H4 (cell line): Measurements from ENCODE around the gene PTRH2. TPM values are rescaled to one million over a fixed set of nuclear protein-coding genes. Genes with fewer than 3 reads are reported as not detected.
A peak's percentile ranks its signal among the peaks of the same experiment; 100 is the strongest.

Experiments
- DNase-seq: peaks from one replicate; pipeline ENCODE4 v3.0.0-alpha.2; 2015; ENCODE audit warnings: low spot score
- total RNA-seq: library from RNA; depleted of rRNA; stranded (reverse); fragments of >200 nt; shearing (Covaris generic); gene quantifications from 2 replicates; pipeline ENCODE4 v1.2.3, GENCODE V29; 2014

Gene PTRH2
- total RNA-seq, 1 experiment from 2014 or later, result 52.3 TPM

DNA sequence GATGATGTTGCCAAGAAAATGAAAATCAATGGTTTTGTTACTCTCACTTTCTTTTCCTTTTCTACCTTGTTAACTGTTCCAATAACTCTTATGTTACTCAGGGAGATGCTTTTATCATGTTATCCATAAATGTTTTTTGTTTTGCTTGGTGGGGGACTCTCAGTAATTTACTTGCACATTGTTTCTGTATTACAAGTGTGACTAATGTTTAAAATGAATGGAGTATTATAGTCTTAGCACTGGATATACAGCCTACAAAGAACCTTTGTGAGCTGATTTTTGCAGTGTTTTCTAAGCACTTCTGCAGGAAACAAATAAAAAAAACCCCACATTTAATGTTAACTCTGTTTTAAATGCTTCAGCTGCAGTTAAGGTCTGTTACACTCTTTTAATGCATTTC lies 12.3 kb upstream of the PTRH2 start:
- no peak for DNase-seq

DNA sequence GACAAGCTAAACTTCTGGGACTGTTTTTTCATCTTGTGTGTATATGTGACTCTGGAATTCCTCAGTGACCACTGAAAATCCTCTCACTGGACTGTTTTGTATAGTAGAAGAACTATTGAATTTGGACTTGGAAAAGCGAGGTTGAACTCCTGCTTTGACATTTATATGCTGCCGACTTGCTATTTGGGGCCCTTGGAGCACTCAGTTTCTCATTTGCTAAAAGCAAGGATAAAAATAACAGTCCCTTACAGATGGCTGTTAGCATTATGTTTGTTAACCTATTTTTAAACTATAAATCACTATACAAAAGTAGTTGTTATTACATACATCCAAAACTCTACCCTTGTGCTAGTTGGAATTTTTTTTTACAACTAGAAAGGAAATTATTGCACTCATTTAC lies 9.2 kb upstream of the PTRH2 start:
- no peak for DNase-seq

DNA sequence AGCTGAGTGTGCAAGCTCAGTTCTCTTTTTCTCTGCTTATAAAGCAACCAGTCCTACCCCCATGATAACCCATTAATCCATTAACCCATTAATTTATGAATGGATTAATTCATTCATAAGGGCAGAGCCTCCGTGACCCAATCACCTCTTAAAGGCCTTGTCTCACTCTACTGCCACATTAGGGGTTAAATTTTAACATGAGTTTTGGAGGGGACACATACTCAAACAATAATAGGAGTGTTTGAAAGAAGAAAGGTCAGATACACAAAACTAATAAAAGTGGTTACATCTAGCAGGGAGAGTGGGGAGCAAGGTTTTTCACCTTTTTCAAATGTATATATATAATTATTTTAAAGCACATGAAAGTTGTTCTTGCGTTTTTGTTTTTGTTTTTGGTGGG lies 7.0 kb upstream of the PTRH2 start:
- no peak for DNase-seq

DNA sequence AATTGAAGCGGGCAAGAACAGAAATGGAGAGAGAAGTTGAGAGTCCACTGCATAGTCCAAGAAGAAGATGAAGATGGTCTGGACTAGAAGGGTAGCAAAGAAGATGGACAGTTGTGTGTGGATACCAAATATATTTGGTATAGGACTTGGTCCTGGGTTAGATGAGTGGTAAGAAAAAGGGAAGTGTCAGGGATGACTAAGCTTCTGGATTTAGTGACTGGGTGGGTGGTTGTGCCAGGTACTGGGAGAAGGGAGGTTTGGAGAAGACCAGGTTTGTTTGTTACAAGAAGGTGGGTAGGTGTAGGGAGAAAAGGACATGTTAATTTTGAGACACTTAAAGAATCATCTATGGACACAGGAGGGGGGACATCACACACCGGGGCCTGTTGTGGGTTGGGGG lies 5.6 kb upstream of the PTRH2 start:
- DNase-seq, result no peak

DNA sequence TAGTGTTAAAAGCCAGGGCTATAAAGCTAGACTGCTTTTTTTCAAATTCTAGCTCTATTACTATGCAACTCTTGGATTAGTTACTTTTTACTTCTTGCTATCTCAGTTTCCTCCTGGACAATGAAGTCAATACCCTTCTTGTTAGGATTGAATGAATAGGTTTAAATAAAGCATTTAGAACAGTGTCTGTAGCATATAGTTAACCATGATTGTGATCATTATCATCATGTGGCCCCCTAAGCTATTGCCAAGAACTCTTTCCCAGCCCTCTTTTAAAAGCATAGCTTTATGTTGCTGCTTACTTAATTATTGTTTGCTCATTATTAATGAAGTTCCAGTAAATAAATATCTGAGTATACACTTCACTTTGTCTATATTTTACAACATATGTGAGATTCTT lies 4.7 kb upstream of the PTRH2 start:
- no peak for DNase-seq

DNA sequence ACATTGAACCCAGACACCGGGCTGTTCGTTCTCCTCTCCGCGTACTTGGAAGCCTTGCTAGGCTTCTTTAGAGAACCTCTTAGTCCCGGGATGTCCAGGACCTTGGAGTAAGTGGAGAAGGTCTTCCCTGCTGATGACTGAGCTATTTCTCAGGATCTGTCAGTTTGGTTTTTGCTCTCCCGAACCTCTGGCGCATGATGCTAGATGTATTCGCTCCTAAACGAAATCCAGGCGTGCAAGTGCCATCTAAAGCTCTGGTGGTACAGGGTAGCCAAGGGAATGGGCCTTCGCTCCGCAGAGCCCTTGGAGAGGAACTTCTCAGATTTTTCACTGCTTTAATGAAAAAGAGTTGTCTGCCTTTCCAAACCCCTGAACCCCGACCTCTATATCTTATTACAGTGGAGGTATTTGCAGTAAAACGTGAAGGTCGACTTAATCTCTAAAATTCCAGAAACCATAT lies 771 bp upstream of the PTRH2 start:
- no peak for DNase-seq

DNA sequence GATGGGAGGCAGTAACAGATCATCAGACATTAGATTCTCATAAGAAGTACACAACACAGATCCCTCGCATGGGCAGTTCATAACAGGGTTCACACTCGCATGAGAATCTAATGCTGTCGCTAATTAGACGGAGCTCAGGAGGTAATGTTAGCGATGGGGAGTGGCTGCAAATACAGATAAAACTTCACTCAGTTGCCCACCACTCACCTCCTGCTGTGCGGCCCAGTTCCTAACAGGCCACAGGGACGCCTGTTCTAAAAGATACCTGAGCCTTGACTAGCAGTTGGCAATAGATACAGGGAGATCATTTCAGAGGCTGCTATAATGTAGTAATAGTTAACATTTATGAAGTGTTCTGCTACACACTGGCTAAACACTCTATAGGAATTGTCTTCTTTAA lies 4.9 kb downstream of the PTRH2 start:
- no peak for DNase-seq

DNA sequence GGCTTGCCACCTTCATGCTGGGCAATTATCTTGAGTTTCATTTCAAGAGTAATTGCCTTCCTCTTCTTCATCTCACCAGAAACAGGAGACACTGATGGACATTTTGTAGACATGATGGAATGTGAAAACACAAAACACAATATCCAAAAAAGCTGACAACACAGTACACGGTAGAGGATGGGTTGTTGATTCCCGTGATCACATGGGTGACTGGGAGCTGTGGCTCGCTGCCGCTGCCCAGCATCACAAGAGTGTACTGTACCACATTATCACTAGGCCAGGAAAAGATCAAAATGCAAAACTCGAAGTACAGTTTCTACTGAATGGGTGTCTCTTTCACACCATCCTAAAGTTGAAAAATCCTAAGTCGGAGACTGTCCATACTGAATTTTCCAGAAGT lies 7.4 kb downstream of the PTRH2 start:
- DNase-seq, result no peak

DNA sequence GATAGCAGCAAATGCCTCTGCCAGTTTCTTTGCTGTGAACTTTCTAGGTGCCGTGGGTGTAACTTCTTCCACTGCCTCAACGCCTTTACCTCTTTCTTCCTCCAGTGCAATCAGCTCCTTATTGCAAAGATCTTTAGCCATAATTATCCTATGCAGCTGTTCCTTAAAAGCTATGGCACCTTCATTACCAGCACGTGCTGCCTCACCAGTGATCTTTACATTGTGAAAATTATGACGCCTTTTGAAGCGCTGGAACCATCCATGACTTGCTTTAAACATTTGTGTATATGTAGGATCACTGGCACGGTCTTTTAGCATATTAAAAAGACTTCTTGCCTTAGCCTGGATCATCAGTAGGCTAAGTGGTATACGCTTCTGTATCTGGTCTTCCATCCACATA lies 8.0 kb downstream of the PTRH2 start:
- DNase-seq, result no peak

DNA sequence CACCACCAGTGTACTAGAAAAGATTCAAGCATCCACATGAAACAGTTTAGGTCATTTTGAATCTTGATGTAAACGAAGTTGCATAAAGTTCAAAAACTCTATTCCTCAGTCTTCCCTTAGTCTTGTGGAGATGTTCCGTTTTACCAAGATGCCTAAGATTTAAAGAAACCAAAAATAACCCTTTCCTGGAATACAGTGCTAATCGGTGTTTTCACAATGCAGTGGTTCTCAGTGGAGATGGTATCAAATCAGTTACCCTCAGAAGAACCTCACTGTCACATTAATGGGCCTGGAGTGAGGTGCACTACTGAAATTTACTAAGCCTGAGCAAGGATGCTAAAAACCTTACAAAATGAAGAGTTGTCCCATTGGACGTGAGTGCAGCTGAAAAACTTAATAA lies 9.1 kb downstream of the PTRH2 start:
- no peak for DNase-seq

DNA sequence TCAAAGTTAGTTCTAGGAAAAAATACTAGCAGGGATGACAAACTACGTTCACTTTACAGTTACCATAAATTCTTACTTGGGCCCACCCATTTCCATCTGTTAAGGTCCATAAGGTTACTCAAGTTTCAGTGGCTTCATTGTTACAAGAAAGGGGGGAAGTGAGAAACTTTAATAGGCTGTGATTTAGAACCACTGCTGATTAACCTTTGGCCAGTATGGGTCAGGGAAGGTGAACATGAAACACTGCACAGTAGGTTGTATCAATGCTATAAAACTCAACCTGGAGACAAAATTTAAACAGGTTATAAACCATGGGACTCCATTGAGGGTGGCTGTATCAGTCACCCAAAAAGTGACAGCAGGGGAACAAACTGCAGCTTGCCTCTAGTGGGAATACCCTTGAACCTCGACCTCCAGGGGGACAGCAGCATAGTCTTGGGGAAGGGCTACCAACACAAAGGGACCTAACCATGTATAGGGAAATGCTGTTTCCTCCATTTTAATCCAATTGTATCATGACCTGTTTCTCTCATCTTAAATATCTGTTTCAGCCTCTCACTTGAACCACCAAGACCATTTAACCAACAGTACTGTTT lies 10.4 kb downstream of the PTRH2 start:
- no peak for DNase-seq

DNA sequence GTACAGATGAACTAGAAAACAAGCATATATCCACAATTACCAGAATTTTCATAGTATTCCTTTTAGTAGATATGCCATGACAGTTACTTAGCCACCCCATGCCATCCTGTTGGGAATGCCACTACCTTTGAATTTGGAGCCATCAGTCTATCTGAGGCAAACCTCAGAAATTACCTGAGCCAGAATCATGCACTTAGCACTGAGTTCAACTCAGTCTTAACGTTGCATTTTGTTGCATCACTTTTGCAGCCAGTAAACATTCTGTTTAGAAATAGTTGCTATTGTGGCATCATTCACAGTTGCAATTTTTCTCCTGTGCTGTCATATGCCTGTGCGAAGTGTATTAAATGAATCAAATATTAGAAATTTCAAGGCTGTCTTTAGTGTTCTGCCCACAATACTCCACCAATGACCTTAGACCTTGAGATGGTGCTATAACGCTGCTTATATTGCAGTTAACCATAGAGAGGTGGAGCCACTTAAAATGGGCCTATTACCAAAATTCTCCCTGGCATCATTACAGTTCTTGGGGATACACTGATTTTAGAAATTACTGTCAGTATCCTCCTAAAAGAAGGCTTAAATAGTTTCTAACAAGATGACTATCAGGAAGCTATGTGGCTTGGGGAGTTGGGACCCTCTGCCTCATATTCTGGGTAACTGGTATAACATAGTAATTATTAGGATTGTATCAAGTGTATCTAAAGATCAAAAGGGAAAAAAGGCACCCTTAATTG lies 11.1 kb downstream of the PTRH2 start:
- peak; percentile 16 for DNase-seq

DNA sequence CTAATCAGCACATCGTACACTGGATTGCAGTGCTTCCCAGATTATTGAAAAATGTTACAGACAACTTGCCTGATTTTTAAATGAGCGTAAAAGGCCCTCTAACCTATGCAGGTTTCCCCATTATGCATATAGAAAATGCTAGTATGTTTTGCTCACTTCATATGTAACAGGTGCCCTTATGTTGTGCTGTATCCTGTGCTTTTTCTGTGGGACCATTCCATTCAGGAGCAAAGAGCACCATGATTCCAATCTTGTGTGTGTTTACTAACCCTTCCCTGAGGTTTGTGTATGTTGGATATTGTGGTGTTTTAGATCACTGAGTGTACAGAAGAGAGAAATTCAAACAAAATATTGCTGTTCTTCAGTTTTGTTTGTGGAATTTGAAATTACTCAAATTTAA lies 12.9 kb downstream of the PTRH2 start:
- no peak for DNase-seq

DNA sequence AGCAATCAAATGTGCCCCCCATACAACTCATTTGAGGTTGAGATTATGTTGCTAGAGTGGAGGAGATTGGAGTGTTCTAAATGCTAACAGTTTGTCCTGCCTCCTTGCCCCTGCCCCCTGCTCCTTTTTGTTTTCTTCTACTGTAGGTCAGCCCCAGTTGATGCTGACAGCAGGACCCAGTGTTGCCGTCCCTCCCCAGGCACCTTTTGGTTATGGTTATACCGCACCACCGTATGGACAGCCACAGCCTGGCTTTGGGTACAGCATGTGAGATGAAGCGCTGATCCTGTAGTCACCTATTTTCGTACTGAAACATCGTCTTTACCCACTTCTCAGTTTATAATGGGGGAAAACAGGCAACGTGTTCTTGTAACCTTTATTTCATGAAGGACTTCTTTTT lies 13.6 kb downstream of the PTRH2 start:
- no peak for DNase-seq

DNA sequence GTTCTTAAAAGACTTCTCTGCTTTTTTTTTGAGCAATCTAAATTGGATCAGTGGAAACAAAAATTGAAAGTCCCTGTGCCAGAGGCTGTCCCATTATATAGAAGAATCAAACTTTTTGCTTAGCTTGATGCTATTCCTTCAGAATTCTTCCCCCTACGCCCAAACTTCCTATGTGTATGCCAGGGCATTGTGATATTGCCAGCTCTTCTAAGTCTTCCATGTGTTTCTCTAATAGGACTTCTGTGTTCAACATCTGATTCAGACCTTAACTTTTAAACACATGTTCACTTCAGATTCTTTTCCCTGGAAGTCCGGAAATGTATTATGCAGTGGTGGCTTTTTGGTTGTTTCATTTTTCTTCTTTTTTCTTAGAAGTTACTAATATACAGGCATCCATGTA lies 18.7 kb downstream of the PTRH2 start:
- DNase-seq, result no peak

DNA sequence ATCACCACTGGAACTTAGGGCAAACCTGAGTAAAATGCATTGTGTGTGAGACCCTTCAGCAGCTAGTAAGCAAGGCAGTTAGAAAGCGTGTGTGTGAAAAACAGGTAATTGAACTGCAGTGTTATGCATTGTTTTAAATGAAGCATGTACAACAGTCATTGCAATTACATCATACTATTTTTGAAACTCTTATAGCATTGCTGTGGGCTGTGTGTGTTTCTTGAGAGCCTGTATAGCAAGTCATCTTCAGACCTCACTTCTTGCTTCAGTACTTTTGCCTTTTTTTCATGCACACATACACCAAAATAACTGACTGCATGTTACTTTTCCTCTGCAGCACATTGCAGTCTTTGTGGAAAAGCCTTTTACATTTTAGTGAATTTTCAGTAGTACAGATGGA lies 19.2 kb downstream of the PTRH2 start:
- no peak for DNase-seq

DNA sequence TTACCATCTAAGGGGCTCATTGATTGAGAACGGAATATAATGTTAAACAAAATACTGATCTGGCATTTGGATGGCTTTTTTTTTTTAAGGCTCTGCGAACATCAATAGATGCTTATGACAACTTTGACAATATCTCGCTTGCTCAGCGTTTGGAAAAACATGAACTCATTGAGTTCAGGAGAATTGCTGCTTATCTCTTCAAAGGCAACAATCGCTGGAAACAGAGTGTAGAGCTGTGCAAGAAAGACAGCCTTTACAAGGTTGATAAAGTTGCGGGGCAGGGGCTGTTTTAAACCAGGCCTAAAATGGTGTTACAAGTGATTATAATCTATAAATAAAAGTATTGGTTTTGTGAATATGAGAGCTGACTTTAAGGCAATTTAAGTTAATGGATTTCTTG lies 22.3 kb downstream of the PTRH2 start:
- no peak for DNase-seq

DNA sequence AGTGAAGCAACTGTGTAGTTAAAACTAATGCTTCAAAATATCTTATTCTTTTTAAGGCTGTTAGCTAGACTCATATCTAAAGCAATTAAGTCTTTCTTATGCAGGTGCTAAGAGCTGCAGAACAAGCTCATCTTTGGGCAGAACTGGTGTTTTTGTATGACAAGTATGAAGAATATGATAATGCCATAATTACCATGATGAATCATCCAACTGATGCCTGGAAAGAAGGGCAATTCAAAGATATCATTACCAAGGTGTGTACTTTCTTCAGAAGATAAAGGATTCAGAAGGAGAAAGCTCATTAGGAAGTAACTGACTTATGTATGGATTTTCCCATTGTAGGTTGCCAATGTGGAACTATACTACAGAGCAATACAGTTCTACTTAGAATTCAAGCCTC lies 23.9 kb downstream of the PTRH2 start:
- no peak for DNase-seq

DNA sequence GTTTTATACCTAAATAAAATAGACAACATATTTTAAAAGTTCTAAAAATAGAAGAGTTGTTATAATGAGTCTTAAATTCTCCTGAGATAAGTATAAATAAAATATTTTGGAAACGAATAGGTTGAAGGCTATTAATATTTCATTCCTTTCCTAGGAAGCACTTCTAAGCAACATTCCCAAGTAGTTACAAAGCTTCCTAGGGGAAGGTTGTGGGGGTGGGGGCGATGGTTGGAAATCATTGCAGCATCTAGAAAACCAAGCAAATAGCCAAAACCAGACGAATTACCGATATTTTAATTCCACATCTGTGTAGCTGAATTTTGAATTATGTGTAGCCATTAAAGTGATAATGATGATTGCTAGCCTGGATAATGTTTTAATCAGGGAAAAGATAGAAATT lies 26.9 kb downstream of the PTRH2 start:
- DNase-seq, result no peak

DNA sequence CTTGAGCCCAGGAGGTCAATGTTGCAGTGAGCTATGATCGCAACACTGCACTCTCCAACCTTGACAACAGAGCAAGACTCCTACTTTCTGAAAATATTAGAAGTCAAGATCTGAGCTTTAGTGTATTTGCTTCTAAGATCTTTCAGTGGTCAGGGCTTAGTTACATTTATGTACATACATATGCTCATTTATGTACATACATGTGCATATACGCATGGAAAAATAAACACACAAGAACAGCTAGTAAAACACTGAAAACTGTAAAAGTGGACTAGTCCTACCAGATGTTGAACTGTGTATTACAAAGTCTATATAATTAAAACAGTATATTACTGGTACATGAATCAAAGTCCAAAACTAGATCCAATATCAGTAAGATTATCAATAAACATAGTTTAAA lies 28.3 kb downstream of the PTRH2 start:
- no peak for DNase-seq

DNA sequence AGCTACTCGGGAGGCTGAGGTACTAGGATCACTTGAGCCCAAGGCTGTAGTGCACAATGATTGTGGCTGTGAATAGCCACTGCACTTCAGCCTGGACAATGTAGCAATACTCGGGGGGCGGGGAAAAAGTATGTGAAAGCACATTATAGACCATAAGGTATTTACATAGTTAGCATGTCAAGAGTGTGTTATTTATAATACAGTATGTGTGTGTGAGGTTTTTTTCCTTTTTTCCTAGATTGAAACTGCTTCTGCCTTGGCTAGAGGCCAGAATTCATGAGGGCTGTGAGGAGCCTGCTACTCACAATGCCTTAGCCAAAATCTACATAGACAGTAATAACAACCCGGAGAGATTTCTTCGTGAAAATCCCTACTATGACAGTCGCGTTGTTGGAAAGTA lies 30.5 kb downstream of the PTRH2 start:
- no peak for DNase-seq

DNA sequence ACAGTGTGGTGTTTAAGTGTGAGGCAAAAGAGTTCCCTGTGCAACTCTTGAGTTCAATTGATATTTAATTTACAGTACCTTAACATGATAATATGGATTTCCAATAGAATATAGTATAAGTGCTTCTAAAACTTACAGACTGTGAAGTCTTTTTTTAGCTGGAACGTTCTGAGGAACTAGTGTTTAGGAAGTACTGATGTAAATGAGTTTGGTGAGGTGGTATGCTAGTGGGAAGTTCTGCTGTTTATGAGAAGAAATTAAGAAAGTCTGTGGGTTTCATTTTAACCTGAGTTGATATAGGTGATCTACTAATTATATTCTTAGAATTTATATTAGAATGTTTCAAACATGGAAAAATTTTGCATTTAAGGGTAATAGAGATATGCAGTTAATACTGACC lies 32.0 kb downstream of the PTRH2 start:
- no peak for DNase-seq

DNA sequence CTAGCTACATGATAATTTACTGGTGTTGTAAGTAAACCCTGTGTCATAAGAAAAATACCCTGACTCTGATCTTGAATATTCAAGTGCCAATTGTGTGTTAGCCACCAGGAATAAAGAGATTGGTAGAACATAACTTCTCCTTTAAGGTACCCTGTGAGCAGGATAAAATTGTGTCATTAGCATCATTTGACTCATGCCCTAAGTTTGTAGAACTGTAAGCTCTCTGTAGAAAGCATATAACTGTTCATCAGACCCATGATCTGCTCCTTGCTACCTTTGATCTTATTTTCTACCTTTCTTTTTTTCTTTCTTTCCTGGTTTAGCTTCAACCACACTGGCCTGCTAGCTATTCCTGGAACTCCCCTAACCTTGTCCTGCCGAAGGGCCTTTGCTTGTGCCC lies 35.8 kb downstream of the PTRH2 start:
- no peak for DNase-seq

DNA sequence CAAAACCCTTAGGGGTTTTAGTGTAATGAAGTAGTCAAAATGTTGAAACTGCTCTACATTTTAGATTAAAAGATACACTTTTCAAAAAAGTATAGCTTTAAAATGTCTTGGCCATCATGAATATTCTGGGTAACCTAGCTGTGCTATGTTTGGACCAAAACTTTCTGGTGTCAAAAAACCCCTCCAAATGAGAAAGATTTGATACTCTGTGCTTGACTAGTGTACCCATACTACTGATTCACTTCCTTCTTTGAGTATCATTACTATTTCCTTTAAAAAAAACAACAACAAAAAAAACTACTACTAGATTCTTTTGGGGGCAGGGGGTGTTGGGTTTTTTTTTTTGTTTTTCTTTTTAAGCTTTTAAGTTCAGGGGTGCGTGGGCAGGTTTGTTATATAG lies 37.3 kb downstream of the PTRH2 start:
- no peak for DNase-seq
